MM.1S (cell line): Measurements from ENCODE around the gene PRR35.

Source experiments
- CTCF ChIP-seq: fragments of 300-600 bp; sonication (generic); IDR thresholded peaks from 2 replicates; pipeline ENCODE4 v1.5.1; 2016; ENCODE audit warnings: antibody characterized with exemption, low read length, mixed read lengths
- EZH2 ChIP-seq: fragments of 300-600 bp; sonication (generic); optimal IDR thresholded peaks from 2 replicates; pipeline ENCODE3; 2017; ENCODE audit warnings: low read depth, mild to moderate bottlenecking, antibody characterized with exemption, low read length, mixed read lengths

GRCh38 chr16:524274-525040 is 35.7 kb upstream of the PRR35 start:
- TF ChIP-seq CTCF (no peak), EZH2 (no peak)
